PFSK-1 (cell line): ENCODE measurements around the gene SYS1.

Source experiments
- POLR2AphosphoS5 ChIP-seq: IDR thresholded peaks from 2 replicates; pipeline ENCODE4 v1.6.1; 2012; ENCODE audit warnings: low read depth, mild to moderate bottlenecking, control low read depth, low read length, moderate library complexity
- SIN3A ChIP-seq: IDR thresholded peaks from 2 replicates; pipeline ENCODE4 v1.6.1; 2012; ENCODE audit warnings: mild to moderate bottlenecking, low read length, moderate library complexity, borderline replicate concordance; ENCODE audit not compliant: insufficient read depth
- TF ChIP-seq, protein P1 (sequence below), 2 experiments: IDR thresholded peaks; 2 replicates each; pipeline versions ENCODE4 v1.6.1 to v1.8.0; 2011 to 2012; ENCODE audit warnings: low read depth in 2 of 2, low read length in 2 of 2, control low read depth in 1 of 2, inconsistent platforms in 1 of 2, mild to moderate bottlenecking in 1 of 2, moderate library complexity in 1 of 2; ENCODE audit not compliant: insufficient read depth in 1 of 2

DNA sequence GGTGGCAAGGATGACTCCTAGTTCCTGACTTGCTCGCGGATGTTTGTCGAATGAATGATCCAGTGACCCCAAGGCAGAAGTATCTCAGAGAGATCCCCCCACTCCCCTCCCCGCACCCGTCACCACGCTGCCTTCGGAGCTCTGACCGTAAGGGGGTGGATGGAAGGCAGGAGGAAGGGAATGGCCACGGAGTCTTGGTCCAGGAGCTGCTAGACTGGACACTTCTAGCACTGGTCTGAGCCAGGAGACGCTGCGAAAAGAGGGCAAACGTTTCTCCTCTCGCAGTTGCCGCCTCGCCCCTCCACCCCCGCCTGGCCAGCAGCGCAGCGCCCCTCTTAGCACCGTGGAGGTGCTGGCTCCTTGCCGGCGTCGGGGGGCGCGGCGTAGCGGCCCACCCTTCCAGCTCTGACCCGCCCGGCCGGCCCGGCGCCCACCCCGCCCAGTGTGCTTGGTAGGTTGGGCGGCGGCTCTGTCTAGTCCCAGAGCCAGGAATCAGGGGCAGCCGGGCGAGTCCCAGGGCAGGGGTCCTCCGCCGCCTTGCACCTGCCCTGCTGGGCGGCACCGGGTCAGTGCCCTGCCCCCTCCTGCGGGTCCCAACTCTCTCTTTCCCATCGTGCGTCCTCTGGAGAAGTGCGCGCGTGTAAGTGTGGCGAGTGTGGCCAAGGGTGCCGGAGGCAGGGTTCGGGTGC lies 42.8 kb downstream of the SYS1 start:
- TF ChIP-seq SIN3A = no peak
- TF ChIP-seq POLR2AphosphoS5 = no peak
- TF ChIP-seq, protein P1, sequence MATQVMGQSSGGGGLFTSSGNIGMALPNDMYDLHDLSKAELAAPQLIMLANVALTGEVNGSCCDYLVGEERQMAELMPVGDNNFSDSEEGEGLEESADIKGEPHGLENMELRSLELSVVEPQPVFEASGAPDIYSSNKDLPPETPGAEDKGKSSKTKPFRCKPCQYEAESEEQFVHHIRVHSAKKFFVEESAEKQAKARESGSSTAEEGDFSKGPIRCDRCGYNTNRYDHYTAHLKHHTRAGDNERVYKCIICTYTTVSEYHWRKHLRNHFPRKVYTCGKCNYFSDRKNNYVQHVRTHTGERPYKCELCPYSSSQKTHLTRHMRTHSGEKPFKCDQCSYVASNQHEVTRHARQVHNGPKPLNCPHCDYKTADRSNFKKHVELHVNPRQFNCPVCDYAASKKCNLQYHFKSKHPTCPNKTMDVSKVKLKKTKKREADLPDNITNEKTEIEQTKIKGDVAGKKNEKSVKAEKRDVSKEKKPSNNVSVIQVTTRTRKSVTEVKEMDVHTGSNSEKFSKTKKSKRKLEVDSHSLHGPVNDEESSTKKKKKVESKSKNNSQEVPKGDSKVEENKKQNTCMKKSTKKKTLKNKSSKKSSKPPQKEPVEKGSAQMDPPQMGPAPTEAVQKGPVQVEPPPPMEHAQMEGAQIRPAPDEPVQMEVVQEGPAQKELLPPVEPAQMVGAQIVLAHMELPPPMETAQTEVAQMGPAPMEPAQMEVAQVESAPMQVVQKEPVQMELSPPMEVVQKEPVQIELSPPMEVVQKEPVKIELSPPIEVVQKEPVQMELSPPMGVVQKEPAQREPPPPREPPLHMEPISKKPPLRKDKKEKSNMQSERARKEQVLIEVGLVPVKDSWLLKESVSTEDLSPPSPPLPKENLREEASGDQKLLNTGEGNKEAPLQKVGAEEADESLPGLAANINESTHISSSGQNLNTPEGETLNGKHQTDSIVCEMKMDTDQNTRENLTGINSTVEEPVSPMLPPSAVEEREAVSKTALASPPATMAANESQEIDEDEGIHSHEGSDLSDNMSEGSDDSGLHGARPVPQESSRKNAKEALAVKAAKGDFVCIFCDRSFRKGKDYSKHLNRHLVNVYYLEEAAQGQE (IDR thresholded peaks at IDR 0.05; ENCODE audit: insufficient read depth in 1 of 2, low read depth in 2 of 2, low read length in 2 of 2) = no peak
